Renal cortical epithelial cell (primary cell): Measurements from ENCODE around the gene WDR35. TPM values are rescaled to one million over a fixed set of nuclear protein-coding genes. Genes with fewer than 3 reads are reported as not detected.

Experiments used
- DNase-seq: peaks from one replicate; pipeline ENCODE4 v3.0.0-alpha.2; 2011; ENCODE audit warnings: low read depth
- total RNA-seq: library from RNA; depleted of rRNA; stranded (reverse); fragments of >200 nt; gene quantifications from 2 replicates; pipeline ENCODE4 v1.2.3, GENCODE V29; 2014

Gene WDR35
- total RNA-seq, 1 donor from 2014 or later = 38.4 TPM

DNA sequence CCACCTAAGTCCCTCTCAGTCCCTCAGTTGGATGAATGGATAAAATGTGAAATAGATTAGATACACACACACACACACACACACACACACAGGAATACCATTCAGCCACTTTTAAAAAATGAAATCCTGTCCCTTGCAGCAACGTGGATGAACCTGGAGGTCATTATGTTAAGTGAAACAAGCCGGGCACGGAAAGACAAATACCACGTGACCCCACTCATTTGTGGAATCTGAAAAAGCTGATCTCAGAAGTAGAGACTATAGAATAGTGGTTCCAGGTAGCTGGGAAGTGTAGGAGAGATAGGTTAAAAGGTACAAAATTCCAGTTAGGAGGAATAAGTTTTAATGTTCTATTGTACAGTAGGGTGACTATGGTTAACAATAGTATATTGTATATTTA is 119.1 kb downstream of the WDR35 start:
- no peak for DNase-seq

- no peak for DNase-seq
Observed at GRCh38 chr2:19868701-19869580, 121.0 kb downstream of the WDR35 start.

- no peak for DNase-seq
Observed at GRCh38 chr2:19868224-19868623, 121.7 kb downstream of the WDR35 start.

- DNase-seq = peak; percentile 83
Observed at GRCh38 chr2:19866771-19867170, 123.1 kb downstream of the WDR35 start.

DNA sequence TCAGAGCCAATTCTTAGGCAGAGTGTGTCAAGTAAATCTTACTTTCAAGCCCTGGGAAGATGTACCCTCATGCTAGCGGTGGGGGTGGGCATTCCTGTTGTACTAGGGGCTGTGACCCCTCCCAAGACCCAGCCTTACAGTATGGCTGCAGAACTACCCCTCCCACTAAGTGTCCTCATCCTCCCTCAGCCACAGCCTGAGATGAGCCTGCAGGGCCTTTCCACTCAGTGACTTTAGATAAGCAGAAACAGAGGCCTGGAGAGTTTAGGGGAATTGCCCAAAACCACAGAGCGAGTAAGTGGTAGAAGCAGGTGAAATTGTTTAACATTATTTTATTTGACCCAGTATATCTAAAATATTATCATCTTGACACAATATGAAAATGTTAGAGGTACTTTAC is 124.8 kb downstream of the WDR35 start:
- DNase-seq = no peak

GRCh38 chr2:19864381-19864780 is 125.5 kb downstream of the WDR35 start:
- DNase-seq = no peak

DNA sequence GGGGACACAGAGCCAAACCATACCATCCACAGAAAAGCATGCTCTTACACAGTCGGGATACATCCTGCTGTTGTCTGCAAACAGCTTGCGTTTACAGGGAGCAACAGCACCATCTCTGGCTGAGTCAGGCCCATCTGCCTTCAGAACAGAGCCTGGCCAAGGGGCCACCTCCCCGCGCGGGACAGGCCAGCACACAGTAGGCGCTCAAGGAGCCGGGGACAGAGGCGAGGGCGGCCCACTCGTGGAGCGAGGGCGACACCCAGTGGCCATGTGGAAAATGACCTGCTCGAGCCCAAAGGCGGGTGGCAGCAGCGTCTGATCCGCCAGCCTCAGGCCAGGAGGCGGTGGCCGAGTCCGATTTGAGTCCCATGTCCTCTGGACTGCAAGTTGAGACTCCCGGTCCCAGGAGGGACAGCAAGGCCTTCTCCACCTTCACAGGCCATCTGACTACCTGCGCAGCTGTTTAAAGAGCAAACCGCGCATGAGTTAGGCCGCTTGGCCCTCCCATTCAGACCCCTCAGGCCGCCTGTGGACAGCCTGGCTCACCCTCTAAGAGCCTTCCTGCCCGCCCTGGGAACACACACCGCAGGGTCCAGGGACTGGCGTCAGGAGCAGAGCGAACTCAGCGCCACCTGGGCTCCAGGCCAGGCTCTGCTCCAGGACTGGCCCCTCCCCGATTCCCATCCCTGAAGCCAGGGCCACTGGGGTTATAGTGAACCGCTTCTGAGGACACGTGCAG is 126.4 kb downstream of the WDR35 start:
- peak; percentile 31 for DNase-seq

DNA sequence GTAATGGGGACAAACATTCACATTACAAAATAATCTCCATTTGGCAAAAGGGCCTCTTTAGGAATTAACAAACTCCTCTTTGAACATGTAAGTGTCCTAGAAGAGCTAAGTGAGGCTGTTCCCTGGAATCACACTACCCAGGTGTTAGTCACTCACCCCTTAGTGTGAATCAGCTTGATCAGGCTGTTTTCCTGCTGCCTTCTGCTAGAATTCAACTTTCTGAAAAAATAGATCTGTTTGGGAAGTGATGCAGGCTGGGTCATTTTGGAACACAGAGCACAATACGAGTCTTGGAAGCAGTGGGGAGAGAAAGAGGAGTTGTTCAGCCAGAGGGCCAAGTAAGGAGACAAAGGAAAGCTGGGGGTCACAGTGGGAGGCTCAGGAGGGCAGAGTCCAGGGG is 128.1 kb downstream of the WDR35 start:
- peak; percentile 38 for DNase-seq

Other genes with a start within 250 kb of the WDR35 start
- 5.2 and 19.1 TPM in 2 replicates for gene TTC32, start 88.1 kb downstream of the WDR35 start, total RNA-seq
- gene MATN3, start 22.6 kb upstream of the WDR35 start, total RNA-seq = 8.9 and 32.1 TPM in 2 replicates
- gene LAPTM4A, start 61.5 kb upstream of the WDR35 start, total RNA-seq = 265 and 357 TPM in 2 replicates
- 132 and 222 TPM in 2 replicates for gene SDC1, start 235.0 kb upstream of the WDR35 start, total RNA-seq